Loucy (cell line): ENCODE results near the gene APOM.

Experiments
- H2AFZ ChIP-seq: fragments of 200-600 bp; sonication (generic); 2 replicates; pipeline ENCODE4 v1.6.0; 2016; ENCODE audit warnings: antibody characterized with exemption, mild to moderate bottlenecking, low read length, moderate library complexity
- H3F3A ChIP-seq: fragments of 200-600 bp; 2 replicates; pipeline ENCODE4 v1.6.0; 2016; ENCODE audit warnings: antibody characterized with exemption, low read depth, mild to moderate bottlenecking
- H3K27me3 ChIP-seq: fragments of 200-600 bp; sonication (generic); 2 replicates; pipeline ENCODE4 v1.6.1; 2014; ENCODE audit warnings: low read length, mild to moderate bottlenecking; ENCODE audit not compliant: insufficient read depth, poor library complexity, severe bottlenecking
- H3K36me3 ChIP-seq: fragments of 200-600 bp; sonication (generic); 2 replicates; pipeline ENCODE4 v1.6.1; 2016; ENCODE audit warnings: low read length; ENCODE audit not compliant: insufficient read depth
- H3K4me1 ChIP-seq: fragments of 200-600 bp; sonication (generic); 2 replicates; pipeline ENCODE4 v1.5.1; 2014; ENCODE audit warnings: low read length, mild to moderate bottlenecking; ENCODE audit not compliant: insufficient read depth, poor library complexity, severe bottlenecking
- H3K4me2 ChIP-seq: fragments of 200-600 bp; sonication (generic); 2 replicates; pipeline ENCODE4 v1.6.0; 2014; ENCODE audit warnings: antibody characterized with exemption, low read length, low read depth, mild to moderate bottlenecking; ENCODE audit not compliant: poor library complexity, severe bottlenecking
- H3K4me3 ChIP-seq: fragments of 200-600 bp; sonication (generic); 2 replicates; pipeline ENCODE4 v1.5.1; 2014; ENCODE audit warnings: low read length, mild to moderate bottlenecking, mixed read lengths; ENCODE audit not compliant: poor library complexity, severe bottlenecking
- H3K79me2 ChIP-seq: fragments of 200-600 bp; sonication (generic); 2 replicates; pipeline ENCODE4 v1.6.1; 2014; ENCODE audit warnings: low read length; ENCODE audit not compliant: insufficient read depth
- H3K9ac ChIP-seq: fragments of 200-600 bp; sonication (generic); 2 replicates; pipeline ENCODE4 v1.6.0; 2014; ENCODE audit warnings: mild to moderate bottlenecking, low read depth, low read length, moderate library complexity; ENCODE audit not compliant: poor library complexity, severe bottlenecking
- H3K9me2 ChIP-seq: fragments of 200-600 bp; sonication (generic); replicated peaks from 2 replicates; pipeline ENCODE4 v1.6.1; 2016; ENCODE audit warnings: low read depth, low read length, mixed read lengths
- H3K9me3 ChIP-seq: fragments of 200-600 bp; sonication (generic); 2 replicates; pipeline ENCODE4 v1.6.1; 2014; ENCODE audit warnings: mild to moderate bottlenecking, antibody characterized with exemption, low read length, low read depth; ENCODE audit not compliant: insufficient read depth
- H4K20me1 ChIP-seq: fragments of 200-600 bp; sonication (generic); 2 replicates; pipeline ENCODE4 v1.6.0; 2014; ENCODE audit warnings: antibody characterized with exemption, low read length, mild to moderate bottlenecking; ENCODE audit not compliant: insufficient read depth, poor library complexity, severe bottlenecking
- CTCF ChIP-seq: fragments of 200-600 bp; sonication (generic); conservative IDR thresholded peaks from 2 replicates; pipeline ENCODE4 v1.5.1; 2014; ENCODE audit warnings: mild to moderate bottlenecking, antibody characterized with exemption, low read length
- EZH2phosphoT487 ChIP-seq: fragments of 200-600 bp; IDR thresholded peaks from 2 replicates; pipeline ENCODE4 v1.6.1; 2018; ENCODE audit warnings: antibody characterized with exemption, mild to moderate bottlenecking, moderate library complexity, borderline replicate concordance

Gene APOM

GRCh38 chr6:31686483-31686882, 30.8 kb downstream of the APOM start:
- H2AFZ ChIP-seq: no peak overlapping the region
- H4K20me1 ChIP-seq: no peaks in the 10 kb centered on the region
- H3K27me3 ChIP-seq: no peaks in the 10 kb centered on the region
- no peak overlapping the region for H3K4me3 ChIP-seq
- H3K4me2 ChIP-seq: no peak overlapping the region
- TF ChIP-seq EZH2phosphoT487 (no peak), CTCF (no peak)
- H3K4me1 ChIP-seq: no peaks in the 10 kb centered on the region
- H3K9me2 ChIP-seq: no peaks in the 10 kb centered on the region
- H3K9ac ChIP-seq: no peak overlapping the region
- no peaks in the 10 kb centered on the region for H3F3A ChIP-seq
- H3K79me2 ChIP-seq: no peaks in the 10 kb centered on the region
- peaks cover 55% of the 10 kb centered on the region; the same call in 1 of the 2 replicates for H3K36me3 ChIP-seq
- H3K9me3 ChIP-seq: no peaks in the 10 kb centered on the region

- no peak overlapping the region for H3K9ac ChIP-seq
- no peaks in the 10 kb centered on the region for H3K9me3 ChIP-seq
- H3K4me1 ChIP-seq: no peaks in the 10 kb centered on the region
- H3K9me2 ChIP-seq: no peaks in the 10 kb centered on the region
- TF ChIP-seq EZH2phosphoT487 (no peak), CTCF (no peak)
- no peaks in the 10 kb centered on the region for H3K27me3 ChIP-seq
- H3K79me2 ChIP-seq: no peaks in the 10 kb centered on the region
- no peak overlapping the region for H2AFZ ChIP-seq
- no peak overlapping the region for H3K4me3 ChIP-seq
- H3F3A ChIP-seq: no peaks in the 10 kb centered on the region
- no peak overlapping the region for H3K4me2 ChIP-seq
- peaks cover 62% of the 10 kb centered on the region; the same call in 1 of the 2 replicates for H3K36me3 ChIP-seq
- H4K20me1 ChIP-seq: no peaks in the 10 kb centered on the region
Measured at GRCh38 chr6:31687321-31687720, 31.6 kb downstream of the APOM start.

- H3F3A ChIP-seq: no peaks in the 10 kb centered on the region
- no peaks in the 10 kb centered on the region for H3K9me2 ChIP-seq
- H2AFZ ChIP-seq: no peak overlapping the region
- H3K9me3 ChIP-seq: no peaks in the 10 kb centered on the region
- TF ChIP-seq CTCF (no peak), EZH2phosphoT487 (no peak)
- no peaks in the 10 kb centered on the region for H3K4me1 ChIP-seq
- no peak overlapping the region for H3K4me2 ChIP-seq
- no peak overlapping the region for H3K4me3 ChIP-seq
- H3K36me3 ChIP-seq: peaks cover 70% of the 10 kb centered on the region; the same call in 1 of the 2 replicates
- H3K27me3 ChIP-seq: no peaks in the 10 kb centered on the region
- H4K20me1 ChIP-seq: no peaks in the 10 kb centered on the region
- H3K79me2 ChIP-seq: no peaks in the 10 kb centered on the region
- H3K9ac ChIP-seq: no peak overlapping the region
Measured at GRCh38 chr6:31687860-31688693, 32.4 kb downstream of the APOM start.
